Measurements from ENCODE around the gene SDHA.

DNA sequence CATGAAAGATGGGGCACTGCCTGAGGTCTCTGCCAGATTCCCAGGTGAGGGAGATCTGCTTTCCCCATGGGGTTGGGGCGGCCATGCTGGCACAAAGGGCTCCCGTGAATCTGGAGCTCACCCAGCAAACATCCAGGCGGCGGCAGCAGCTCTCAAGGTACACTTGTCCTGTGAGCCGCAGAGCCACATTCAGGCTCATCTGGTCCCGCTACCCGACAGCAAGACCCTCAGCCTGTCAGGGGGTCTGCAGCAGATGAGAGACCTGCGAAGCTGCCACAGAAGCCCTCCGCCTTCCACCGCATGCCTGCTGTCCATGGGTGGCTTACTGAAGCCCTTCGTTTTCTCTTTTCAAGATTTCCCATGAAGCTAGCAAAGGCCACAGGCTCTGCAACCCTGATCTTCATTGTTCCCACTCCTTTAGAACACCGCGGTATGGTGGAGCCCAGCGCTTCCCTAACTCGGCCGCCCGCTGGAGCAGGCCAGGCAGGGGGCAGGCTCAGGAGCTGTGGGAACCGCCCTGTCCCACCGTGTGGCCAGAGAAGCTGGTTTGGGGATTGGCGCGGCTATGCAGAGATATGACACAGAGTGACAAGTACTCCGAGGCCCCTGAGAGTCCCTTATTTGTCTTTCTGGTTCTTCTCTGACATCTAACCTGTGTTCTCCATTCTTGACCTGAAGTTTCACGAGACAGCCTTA, 18.0 kb upstream of the SDHA start:
- TF ChIP-seq, protein P1, sequence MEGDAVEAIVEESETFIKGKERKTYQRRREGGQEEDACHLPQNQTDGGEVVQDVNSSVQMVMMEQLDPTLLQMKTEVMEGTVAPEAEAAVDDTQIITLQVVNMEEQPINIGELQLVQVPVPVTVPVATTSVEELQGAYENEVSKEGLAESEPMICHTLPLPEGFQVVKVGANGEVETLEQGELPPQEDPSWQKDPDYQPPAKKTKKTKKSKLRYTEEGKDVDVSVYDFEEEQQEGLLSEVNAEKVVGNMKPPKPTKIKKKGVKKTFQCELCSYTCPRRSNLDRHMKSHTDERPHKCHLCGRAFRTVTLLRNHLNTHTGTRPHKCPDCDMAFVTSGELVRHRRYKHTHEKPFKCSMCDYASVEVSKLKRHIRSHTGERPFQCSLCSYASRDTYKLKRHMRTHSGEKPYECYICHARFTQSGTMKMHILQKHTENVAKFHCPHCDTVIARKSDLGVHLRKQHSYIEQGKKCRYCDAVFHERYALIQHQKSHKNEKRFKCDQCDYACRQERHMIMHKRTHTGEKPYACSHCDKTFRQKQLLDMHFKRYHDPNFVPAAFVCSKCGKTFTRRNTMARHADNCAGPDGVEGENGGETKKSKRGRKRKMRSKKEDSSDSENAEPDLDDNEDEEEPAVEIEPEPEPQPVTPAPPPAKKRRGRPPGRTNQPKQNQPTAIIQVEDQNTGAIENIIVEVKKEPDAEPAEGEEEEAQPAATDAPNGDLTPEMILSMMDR (IDR thresholded peaks at IDR 0.05; ENCODE audit: insufficient read depth, low read length, poor library complexity, severe bottlenecking), result no peak
- TF ChIP-seq EZH2phosphoT487 (conservative IDR thresholded peaks at IDR 0.05; ENCODE audit: low read length), result no peak

All from SU-DHL-6 (cell line).